Gastrocnemius medialis (tissue), 4 donors: Measurements from ENCODE around the gene GRIN2B.

Experiments
- POLR2A ChIP-seq, 2 donors: fragments of 450-650 bp; IDR thresholded peaks; one replicate each; pipeline ENCODE4 v1.6.1; 2017; ENCODE audit warnings: antibody characterized with exemption in 2 of 2, mild to moderate bottlenecking in 2 of 2, moderate library complexity in 2 of 2
- TF ChIP-seq, protein P1 (sequence below), 5 experiments: fragments of 450-650 bp in 3 of 5; fragments of 200-600 bp in 2 of 5; sonication (generic) in 2 of 5; IDR thresholded peaks in 4 of 5; conservative IDR thresholded peaks in 1 of 5; 1 replicate in 4 of 5; 2 replicates in 1 of 5; pipeline ENCODE4 v1.5.1; 2016 to 2019; ENCODE audit warnings: antibody characterized with exemption in 5 of 5, mild to moderate bottlenecking in 3 of 5, moderate library complexity in 3 of 5

GRCh38 chr12:13948621-13949020 lies 32.8 kb downstream of the GRIN2B start:
- TF ChIP-seq, protein P1, sequence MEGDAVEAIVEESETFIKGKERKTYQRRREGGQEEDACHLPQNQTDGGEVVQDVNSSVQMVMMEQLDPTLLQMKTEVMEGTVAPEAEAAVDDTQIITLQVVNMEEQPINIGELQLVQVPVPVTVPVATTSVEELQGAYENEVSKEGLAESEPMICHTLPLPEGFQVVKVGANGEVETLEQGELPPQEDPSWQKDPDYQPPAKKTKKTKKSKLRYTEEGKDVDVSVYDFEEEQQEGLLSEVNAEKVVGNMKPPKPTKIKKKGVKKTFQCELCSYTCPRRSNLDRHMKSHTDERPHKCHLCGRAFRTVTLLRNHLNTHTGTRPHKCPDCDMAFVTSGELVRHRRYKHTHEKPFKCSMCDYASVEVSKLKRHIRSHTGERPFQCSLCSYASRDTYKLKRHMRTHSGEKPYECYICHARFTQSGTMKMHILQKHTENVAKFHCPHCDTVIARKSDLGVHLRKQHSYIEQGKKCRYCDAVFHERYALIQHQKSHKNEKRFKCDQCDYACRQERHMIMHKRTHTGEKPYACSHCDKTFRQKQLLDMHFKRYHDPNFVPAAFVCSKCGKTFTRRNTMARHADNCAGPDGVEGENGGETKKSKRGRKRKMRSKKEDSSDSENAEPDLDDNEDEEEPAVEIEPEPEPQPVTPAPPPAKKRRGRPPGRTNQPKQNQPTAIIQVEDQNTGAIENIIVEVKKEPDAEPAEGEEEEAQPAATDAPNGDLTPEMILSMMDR (IDR thresholded peaks at IDR 0.05 in 4 of 5, conservative IDR thresholded peaks at IDR 0.05 in 1 of 5): no peak
- TF ChIP-seq POLR2A (IDR thresholded peaks at IDR 0.05): no peak
